HG02973 (cell line): ENCODE data around the gene RGS6.

ENCODE experiments used
- ATAC-seq: cut with Tn5 transposase; IDR thresholded peaks from one replicate; pipeline ENCODE4 v1.9.1; 2021; ENCODE audit warnings: moderate library complexity; ENCODE audit not compliant: unreplicated experiment

RGS6 gene

GRCh38 chr14:72291908-72292688, 359.9 kb downstream of the RGS6 start:
- no peak for ATAC-seq

- ATAC-seq, result no peak
Measured at GRCh38 chr14:72292689-72293024, 360.4 kb downstream of the RGS6 start.

GRCh38 chr14:72301352-72301751, 369.1 kb downstream of the RGS6 start:
- ATAC-seq, result no peak

- no peak for ATAC-seq
Measured at GRCh38 chr14:72303930-72304329, 371.7 kb downstream of the RGS6 start.

- ATAC-seq, result no peak
Measured at GRCh38 chr14:72305561-72305960, 373.3 kb downstream of the RGS6 start.

GRCh38 chr14:72308967-72309485, 376.8 kb downstream of the RGS6 start:
- ATAC-seq, result no peak

- no peak for ATAC-seq
Measured at GRCh38 chr14:72311116-72311515, 378.9 kb downstream of the RGS6 start.

- no peak for ATAC-seq
Measured at GRCh38 chr14:72311516-72311915, 379.3 kb downstream of the RGS6 start.

GRCh38 chr14:72314808-72315435, 382.7 kb downstream of the RGS6 start:
- ATAC-seq, result no peak

GRCh38 chr14:72315714-72316113, 383.5 kb downstream of the RGS6 start:
- no peak for ATAC-seq

GRCh38 chr14:72318648-72319047, 386.4 kb downstream of the RGS6 start:
- ATAC-seq, result no peak

GRCh38 chr14:72332046-72332445, 399.8 kb downstream of the RGS6 start:
- ATAC-seq, result no peak

GRCh38 chr14:72332871-72333270, 400.6 kb downstream of the RGS6 start:
- no peak for ATAC-seq

- ATAC-seq, result no peak
Measured at GRCh38 chr14:72333357-72333756, 401.1 kb downstream of the RGS6 start.

- no peak for ATAC-seq
Measured at GRCh38 chr14:72336311-72336980, 404.2 kb downstream of the RGS6 start.

- no peak for ATAC-seq
Measured at GRCh38 chr14:72341237-72341636, 409.0 kb downstream of the RGS6 start.

- no peak for ATAC-seq
Measured at GRCh38 chr14:72341686-72342085, 409.5 kb downstream of the RGS6 start.

GRCh38 chr14:72347118-72347517, 414.9 kb downstream of the RGS6 start:
- no peak for ATAC-seq

- no peak for ATAC-seq
Measured at GRCh38 chr14:72350215-72350614, 418.0 kb downstream of the RGS6 start.

GRCh38 chr14:72352012-72352411, 419.8 kb downstream of the RGS6 start:
- ATAC-seq, result no peak

- no peak for ATAC-seq
Measured at GRCh38 chr14:72366619-72367018, 434.4 kb downstream of the RGS6 start.

- no peak for ATAC-seq
Measured at GRCh38 chr14:72369106-72369505, 436.9 kb downstream of the RGS6 start.
